GM12864 (cell line): ENCODE measurements around the gene ABCA1.
A peak's percentile ranks its signal among the peaks of the same experiment; 100 is the strongest.
"Not testable (repeated sequence)": the region's sequence is repeated elsewhere in the genome, so short reads cannot be mapped to it uniquely, and the experiment has no call there.

Experiments
- DNase-seq: peaks from one replicate; pipeline ENCODE4 v3.0.0-alpha.2; 2011; ENCODE audit warnings: low read depth
- H3K4me3 ChIP-seq: 2 replicates; pipeline ENCODE4 v1.5.1; 2011; ENCODE audit warnings: mild to moderate bottlenecking, low read depth, low read length, control low read depth
- TF ChIP-seq, protein P1 (sequence below): IDR thresholded peaks from 2 replicates; pipeline ENCODE4 v1.5.1; 2011; ENCODE audit warnings: low read depth, mild to moderate bottlenecking, moderate library complexity, low read length, control low read depth, inconsistent platforms; ENCODE audit errors: missing control alignments

The ABCA1 gene, protein sequence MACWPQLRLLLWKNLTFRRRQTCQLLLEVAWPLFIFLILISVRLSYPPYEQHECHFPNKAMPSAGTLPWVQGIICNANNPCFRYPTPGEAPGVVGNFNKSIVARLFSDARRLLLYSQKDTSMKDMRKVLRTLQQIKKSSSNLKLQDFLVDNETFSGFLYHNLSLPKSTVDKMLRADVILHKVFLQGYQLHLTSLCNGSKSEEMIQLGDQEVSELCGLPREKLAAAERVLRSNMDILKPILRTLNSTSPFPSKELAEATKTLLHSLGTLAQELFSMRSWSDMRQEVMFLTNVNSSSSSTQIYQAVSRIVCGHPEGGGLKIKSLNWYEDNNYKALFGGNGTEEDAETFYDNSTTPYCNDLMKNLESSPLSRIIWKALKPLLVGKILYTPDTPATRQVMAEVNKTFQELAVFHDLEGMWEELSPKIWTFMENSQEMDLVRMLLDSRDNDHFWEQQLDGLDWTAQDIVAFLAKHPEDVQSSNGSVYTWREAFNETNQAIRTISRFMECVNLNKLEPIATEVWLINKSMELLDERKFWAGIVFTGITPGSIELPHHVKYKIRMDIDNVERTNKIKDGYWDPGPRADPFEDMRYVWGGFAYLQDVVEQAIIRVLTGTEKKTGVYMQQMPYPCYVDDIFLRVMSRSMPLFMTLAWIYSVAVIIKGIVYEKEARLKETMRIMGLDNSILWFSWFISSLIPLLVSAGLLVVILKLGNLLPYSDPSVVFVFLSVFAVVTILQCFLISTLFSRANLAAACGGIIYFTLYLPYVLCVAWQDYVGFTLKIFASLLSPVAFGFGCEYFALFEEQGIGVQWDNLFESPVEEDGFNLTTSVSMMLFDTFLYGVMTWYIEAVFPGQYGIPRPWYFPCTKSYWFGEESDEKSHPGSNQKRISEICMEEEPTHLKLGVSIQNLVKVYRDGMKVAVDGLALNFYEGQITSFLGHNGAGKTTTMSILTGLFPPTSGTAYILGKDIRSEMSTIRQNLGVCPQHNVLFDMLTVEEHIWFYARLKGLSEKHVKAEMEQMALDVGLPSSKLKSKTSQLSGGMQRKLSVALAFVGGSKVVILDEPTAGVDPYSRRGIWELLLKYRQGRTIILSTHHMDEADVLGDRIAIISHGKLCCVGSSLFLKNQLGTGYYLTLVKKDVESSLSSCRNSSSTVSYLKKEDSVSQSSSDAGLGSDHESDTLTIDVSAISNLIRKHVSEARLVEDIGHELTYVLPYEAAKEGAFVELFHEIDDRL (N-terminal part only)

DNA sequence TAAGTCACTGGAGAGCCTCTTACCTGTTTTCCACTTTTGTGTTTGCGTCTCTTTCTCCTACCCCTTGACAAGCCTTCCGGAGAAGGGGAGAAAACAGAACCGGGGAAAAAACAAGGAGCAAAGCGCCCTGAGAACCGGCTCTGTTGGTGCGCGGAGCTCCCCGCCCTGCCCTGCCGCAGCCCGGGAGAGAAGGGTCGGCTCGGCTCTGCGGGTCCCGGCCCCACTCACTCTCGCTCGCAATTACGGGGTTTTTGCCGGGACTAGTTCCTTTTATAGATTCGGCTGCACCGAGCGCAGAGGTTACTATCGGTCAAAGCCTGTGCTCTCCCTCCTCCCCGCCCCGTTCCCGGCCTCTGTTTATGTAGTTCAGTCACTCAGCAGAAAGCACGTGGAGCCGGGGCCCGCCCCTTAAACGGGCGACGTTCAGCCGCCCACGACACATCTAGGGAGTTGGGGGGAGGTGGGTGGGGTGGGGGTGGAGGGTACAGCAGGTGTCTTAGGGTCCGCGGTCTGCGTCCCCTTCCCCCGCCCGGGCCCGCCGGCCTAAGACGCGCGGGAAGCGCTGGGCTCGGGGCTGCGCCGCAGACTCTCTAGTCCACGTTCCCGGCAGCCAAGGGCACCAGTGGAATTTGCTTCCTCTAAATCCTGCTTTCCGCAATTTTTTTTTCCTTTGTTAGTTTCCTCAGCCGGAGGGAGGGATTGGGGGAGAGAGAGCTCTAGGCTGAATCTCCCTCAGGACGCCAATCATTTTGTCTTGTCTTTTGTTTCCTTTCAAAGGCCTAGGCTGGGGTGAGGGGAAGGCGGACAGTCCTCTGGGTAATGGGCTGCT, at the start of gene ABCA1:
ABCA1 (minus strand) TSS at position 244 of the 829 bp plus-strand sequence. CDS start 24,476 bp downstream, outside the sequence.
- TF ChIP-seq, protein P1, sequence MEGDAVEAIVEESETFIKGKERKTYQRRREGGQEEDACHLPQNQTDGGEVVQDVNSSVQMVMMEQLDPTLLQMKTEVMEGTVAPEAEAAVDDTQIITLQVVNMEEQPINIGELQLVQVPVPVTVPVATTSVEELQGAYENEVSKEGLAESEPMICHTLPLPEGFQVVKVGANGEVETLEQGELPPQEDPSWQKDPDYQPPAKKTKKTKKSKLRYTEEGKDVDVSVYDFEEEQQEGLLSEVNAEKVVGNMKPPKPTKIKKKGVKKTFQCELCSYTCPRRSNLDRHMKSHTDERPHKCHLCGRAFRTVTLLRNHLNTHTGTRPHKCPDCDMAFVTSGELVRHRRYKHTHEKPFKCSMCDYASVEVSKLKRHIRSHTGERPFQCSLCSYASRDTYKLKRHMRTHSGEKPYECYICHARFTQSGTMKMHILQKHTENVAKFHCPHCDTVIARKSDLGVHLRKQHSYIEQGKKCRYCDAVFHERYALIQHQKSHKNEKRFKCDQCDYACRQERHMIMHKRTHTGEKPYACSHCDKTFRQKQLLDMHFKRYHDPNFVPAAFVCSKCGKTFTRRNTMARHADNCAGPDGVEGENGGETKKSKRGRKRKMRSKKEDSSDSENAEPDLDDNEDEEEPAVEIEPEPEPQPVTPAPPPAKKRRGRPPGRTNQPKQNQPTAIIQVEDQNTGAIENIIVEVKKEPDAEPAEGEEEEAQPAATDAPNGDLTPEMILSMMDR = no peak
- peak within 1 kb of the TSS; percentile 52 for H3K4me3 ChIP-seq
- DNase-seq = no peak

DNA sequence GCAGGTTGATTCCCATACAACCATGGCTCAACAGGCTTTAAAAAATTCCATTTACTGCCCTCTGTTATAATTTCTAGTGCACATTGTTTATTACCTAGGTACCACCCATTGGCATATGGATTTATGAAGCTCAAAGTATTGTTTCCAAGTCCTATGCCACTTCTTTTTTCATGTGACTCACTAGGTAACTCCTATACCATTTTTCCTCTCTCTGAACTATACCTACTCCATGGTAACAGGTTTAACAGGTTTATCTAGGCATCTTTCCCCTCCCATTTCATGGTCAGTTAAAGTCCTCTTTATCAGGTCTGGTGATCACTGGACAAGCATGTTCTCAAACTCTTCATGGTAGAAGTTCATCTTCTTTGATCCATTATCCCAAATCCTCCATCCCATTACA, 49.6 kb upstream of the ABCA1 start:
- no peak for DNase-seq
- TF ChIP-seq, protein P1 = no peak
- no peak overlapping the region for H3K4me3 ChIP-seq

DNA sequence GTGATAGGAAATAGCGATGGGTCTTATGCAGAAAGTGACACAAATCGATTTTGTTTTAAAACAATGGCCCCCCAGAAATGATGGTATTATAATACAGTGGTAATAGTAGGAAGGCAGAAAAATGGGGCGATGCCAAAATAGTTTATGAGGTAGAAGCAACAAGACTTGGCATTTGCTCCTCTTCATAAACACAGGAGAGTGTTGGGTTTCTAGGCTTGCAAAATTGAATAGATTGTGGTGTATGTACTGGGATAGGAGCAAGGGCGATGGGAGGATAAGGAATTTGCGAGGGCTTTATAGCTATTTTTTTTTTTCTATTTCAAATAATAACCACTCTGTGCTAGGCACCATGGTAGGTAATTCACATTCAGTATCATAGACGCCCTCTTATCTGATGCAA, 49.2 kb upstream of the ABCA1 start:
- DNase-seq = no peak
- H3K4me3 ChIP-seq = no peak overlapping the region
- TF ChIP-seq, protein P1 = no peak

DNA sequence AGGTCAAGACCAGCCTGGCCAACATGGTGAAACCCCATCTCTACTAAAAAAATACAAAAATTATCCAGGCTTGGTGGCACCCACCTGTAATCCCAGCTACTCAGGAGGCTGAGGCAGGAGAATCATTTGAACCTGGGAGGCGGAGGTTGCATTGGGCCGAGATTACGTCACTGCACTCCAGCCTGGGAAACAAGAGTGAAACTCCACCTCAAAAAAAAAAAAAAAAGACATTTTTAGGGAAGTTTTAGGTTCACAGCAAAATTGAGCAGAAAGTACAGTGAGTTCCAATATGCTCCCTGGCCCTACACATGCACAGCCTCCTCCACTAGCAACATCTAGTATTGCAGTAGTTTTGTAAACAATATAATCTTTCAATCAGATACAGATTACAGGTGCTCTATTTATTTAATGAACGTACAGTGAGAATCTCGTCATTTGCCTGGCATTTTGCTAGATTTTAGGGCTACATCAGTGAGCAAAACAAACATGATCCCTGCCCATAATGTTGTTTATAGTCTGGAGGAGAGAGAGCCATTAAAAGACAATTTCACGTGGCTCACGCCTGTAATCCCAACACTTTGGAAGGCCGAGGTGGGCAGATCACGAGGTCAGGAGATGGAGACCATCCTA, 48.1 kb upstream of the ABCA1 start:
- not testable (repeated sequence) for H3K4me3 ChIP-seq, DNase-seq

DNA sequence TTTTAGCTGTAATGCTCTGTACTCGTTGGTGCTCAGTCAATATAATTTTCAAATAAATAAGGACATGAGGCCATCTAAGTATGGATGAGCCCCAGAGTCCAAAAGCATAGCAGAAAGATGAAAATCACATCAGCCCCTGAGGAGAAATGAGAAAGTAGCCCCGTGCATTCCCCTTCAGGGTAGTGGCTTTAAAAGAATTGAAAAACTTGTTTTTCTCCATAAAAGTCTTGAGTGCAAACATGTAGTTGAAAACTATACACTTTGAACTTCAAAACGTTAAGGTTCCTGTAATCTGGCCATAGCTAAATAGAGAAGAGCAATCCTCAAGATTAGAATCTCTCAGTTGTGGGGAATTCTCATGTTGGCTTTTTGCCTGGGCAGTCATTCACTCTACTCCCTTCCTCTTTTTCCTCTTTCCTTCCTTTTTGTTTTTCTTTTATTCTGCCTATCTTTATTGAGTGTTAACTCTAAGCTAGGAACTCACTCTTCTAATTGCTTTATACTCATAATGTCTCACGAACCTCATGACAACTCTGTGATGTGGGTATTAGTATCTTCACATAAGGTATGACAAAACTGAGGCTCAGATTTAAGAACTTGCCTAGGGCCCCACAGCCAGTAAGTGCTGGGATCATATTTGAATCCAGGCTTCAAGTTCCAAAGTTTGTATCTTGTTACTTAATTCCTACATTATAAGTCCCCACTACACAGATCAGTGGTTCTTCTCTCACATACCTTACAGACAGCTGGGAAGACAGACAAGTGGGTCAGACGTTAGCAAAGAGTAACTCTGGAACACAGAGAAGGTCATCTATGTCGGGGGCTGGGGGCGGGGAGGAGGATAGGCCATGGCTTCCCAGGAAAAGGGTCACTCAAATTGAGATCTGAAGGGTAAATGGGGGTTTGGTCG, 46.4 kb upstream of the ABCA1 start:
- no peak overlapping the region for H3K4me3 ChIP-seq
- TF ChIP-seq, protein P1 = no peak
- no peak for DNase-seq
